Mucosa of rectum (tissue), 2 donors: ENCODE results near the gene SGO1.

Source experiments
- H3K27ac ChIP-seq, 2 donors: one replicate each; pipeline ENCODE4 v1.7.0; 2013; ENCODE audit warnings: inconsistent platforms in 2 of 2, low read depth in 2 of 2, low read length in 2 of 2
- H3K27me3 ChIP-seq, 2 donors: one replicate each; pipeline ENCODE4 v1.7.0; 2013; ENCODE audit warnings: low read length in 2 of 2; ENCODE audit not compliant: control insufficient read depth in 2 of 2, insufficient read depth in 2 of 2
- H3K36me3 ChIP-seq, 2 donors: one replicate each; pipeline ENCODE4 v1.7.0; 2013; ENCODE audit warnings: low read length in 2 of 2; ENCODE audit not compliant: control insufficient read depth in 2 of 2, insufficient read depth in 2 of 2
- H3K4me1 ChIP-seq, 2 donors: one replicate each; pipeline ENCODE4 v1.7.0; 2013; ENCODE audit warnings: low read length in 2 of 2, mild to moderate bottlenecking in 1 of 2; ENCODE audit not compliant: control insufficient read depth in 2 of 2, insufficient read depth in 2 of 2
- H3K4me3 ChIP-seq, 2 donors: one replicate each; pipeline ENCODE4 v1.7.0; 2013; ENCODE audit warnings: low read length in 2 of 2
- H3K9ac ChIP-seq, 2 donors: one replicate each; pipeline ENCODE4 v1.7.0; 2013; ENCODE audit warnings: low read length in 2 of 2, low read depth in 1 of 2, mild to moderate bottlenecking in 1 of 2
- H3K9me3 ChIP-seq, 2 donors: one replicate each; pipeline ENCODE4 v1.7.0; 2013; ENCODE audit warnings: low read length in 2 of 2; ENCODE audit not compliant: control insufficient read depth in 2 of 2
- donor health status: healthy.
- donor health status: Normal muscosa, but diverticular disease.

Gene SGO1

DNA sequence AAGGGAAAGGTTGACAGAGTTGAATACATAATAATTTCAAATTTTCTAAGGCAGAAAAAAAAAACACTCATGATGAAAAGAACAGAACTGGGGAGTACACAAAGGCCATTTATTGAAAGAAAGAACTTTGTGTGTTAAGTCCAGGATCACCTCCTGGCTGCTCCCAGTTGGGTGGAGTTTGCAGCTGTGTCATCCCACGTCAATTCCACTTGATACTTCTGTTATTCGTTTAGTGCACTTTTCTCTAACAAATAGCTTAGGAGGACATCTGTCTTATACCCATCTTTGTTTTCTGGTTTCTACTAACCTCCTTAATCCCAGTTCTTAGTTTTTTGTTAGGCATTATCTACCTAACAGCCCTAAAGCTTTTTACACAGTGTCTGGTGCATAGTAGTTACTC lies 44.7 kb downstream of the SGO1 start:
- Histone ChIP-seq H3K4me1 (no peaks in the 10 kb centered on the region), H3K27ac (no peak overlapping the region), H3K27me3 (no peaks in the 10 kb centered on the region), H3K36me3 (peaks cover 6 to 14% of the 10 kb centered on the region in 2 donors), H3K9me3 (no peaks in the 10 kb centered on the region), H3K9ac (no peak overlapping the region), H3K4me3 (no peak overlapping the region)

DNA sequence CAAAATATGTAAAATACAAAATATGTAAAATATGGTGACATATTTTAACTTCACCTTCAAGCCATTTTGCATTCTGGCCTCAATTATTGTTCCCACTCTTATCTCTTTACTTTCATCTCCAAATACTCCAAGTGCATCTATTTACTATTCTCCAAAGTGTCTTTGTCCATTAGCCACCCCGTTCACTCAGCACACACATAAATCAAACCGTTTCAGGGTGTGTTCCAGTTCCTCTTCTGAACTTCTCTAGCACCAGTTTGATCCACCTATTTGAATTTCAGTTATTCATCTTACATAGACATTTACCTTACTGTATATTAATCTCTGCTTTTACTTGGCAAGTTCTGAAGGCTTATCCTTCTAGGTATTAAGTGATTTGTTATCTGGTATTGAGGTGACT lies 45.1 kb downstream of the SGO1 start:
- Histone ChIP-seq H3K9me3 (no peaks in the 10 kb centered on the region), H3K27me3 (no peaks in the 10 kb centered on the region), H3K27ac (no peak overlapping the region), H3K4me1 (no peaks in the 10 kb centered on the region), H3K36me3 (peaks cover 6 to 14% of the 10 kb centered on the region in 2 donors), H3K9ac (no peak overlapping the region), H3K4me3 (no peak overlapping the region)

DNA sequence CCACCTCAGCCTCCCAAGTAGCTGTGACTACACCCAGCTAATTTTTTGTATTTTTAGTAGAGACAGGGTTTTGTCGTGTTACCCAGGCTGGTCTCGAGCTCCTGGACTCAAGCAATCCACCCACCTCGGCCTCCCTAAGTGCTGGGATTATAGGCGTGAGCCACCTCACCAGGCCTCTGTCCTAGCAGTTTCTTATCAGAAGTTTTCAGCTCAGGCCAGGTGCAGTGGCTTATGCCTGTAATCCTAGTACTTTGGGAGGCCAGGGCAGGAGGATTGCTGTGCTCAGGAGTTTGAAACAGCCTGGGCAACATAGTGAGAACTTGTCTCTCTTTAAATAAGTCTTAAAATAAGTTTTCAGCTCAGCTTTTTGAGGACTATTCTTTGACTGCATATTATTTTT lies 48.4 kb downstream of the SGO1 start:
- no peaks in the 10 kb centered on the region for H3K4me1 ChIP-seq
- no peaks in the 10 kb centered on the region for H3K9me3 ChIP-seq
- no peak overlapping the region for H3K27ac ChIP-seq
- H3K9ac ChIP-seq = no peak overlapping the region
- H3K4me3 ChIP-seq = no peak overlapping the region
- peaks cover 2 to 14% of the 10 kb centered on the region in 2 donors for H3K36me3 ChIP-seq
- no peaks in the 10 kb centered on the region for H3K27me3 ChIP-seq

DNA sequence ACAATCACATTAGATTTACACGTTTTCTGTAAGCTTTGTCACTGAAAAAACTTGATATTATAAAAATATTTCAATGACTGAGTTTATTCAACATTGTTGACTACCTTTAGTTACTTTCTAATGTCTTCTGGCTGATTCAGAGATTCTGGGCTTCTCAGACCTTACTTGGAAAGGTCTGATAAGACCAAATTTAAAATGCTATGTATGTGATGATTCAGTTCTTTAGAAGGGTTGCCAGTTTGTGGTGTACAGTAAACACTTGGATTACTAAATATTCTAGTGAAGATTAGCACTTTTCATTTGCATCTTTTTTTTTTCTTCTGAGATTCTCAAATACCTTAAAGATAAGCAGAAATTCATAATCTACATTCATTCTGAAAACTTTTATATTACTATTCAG lies 49.8 kb downstream of the SGO1 start:
- Histone ChIP-seq H3K27ac (no peak overlapping the region), H3K36me3 (peaks cover 0 to 7% of the 10 kb centered on the region in 2 donors), H3K27me3 (no peaks in the 10 kb centered on the region), H3K9me3 (no peaks in the 10 kb centered on the region), H3K4me1 (no peaks in the 10 kb centered on the region), H3K9ac (no peak overlapping the region), H3K4me3 (no peak overlapping the region)

DNA sequence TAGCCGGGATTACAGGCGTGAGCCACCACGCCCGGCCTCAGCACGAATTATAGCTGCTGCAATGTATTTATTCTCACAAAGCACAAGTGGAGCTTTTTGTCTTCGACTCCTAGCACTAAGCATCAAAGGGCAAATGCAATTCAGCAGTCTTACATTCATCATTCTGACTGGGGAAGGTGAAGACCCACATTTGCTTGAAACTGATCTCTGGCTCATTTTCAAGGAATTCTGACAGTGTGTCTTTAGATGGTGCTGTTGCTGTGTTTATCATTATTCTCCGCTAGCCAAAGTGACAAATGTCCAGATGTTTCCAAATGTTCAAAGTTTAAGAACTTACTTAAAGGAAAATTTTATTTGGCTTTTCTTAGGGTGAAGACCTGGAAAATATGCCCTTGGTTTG lies 55.9 kb downstream of the SGO1 start:
- Histone ChIP-seq H3K4me1 (no peaks in the 10 kb centered on the region), H3K36me3 (peaks cover 0 to 3% of the 10 kb centered on the region in 2 donors), H3K27me3 (no peaks in the 10 kb centered on the region), H3K9me3 (no peaks in the 10 kb centered on the region), H3K9ac (no peak overlapping the region), H3K27ac (no peak overlapping the region), H3K4me3 (no peak overlapping the region)

DNA sequence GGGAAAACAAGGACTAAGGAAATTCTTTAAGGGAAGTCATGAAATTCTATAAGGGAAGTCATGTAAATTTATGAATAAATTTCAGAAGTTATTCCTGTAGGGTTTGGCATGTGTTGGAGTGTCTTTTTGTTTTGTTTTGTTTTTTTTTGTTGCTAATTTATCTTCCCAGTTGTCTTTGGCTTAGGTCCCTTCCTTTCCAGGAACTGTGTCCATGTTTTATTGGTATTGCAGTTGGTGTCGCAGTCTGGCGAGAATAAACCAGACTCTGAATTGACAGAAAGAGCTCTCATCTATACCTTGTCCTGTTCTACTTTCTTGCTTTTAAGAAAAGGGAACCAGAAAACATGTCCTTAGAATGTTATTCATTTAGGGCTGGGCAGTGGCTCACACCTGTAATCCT lies 57.6 kb downstream of the SGO1 start:
- H3K27ac ChIP-seq = no peak overlapping the region
- peaks cover 0 to 3% of the 10 kb centered on the region in 2 donors for H3K36me3 ChIP-seq
- no peaks in the 10 kb centered on the region for H3K4me1 ChIP-seq

DNA sequence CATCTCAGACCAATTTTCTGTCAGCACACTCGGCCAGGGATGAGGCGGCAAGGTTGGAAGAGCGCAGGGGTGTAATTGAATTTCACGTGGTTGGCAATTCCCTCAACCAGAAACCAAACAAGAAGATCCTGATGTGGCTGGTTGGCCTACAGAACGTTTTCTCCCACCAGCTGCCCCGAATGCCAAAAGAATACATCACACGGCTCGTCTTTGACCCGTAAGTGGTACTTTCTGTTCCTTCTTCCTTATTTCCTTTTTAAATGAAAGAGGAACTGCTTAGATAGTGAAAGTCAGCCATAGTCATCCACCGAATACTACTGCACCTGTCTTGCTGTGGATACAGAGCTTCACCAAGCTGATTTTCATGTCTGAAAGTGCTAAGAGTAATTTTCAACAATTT lies 60.1 kb downstream of the SGO1 start:
- Histone ChIP-seq H3K36me3 (peaks cover 0 to 3% of the 10 kb centered on the region in 2 donors), H3K4me1 (no peaks in the 10 kb centered on the region), H3K9me3 (no peaks in the 10 kb centered on the region), H3K27me3 (no peaks in the 10 kb centered on the region), H3K4me3 (no peak overlapping the region), H3K27ac (no peak overlapping the region), H3K9ac (no peak overlapping the region)

More for the DNA sequence above, 57.6 kb downstream of the SGO1 start:
- Histone ChIP-seq H3K9ac (no peak overlapping the region), H3K4me3 (no peak overlapping the region), H3K27me3 (no peaks in the 10 kb centered on the region), H3K9me3 (no peaks in the 10 kb centered on the region)

DNA sequence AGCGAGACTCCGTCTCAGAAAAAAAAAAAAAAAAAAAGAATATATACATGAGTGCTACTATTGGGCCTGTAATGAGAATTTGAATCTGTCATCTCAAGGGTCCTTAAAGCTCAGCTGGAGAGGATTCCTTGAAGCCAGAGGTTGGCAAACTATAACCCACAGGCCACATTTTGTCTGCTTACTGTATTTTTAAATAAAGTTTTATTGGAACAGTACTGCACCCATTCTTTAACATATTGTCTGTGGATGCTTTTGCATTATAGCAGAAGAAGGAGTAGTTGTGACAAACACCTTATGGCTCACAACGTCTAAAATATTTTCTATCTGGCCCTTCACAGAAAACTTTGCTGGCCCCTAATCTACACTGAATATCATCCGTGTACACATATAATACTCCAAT lies 60.7 kb downstream of the SGO1 start:
- H3K36me3 ChIP-seq = peaks cover 0 to 3% of the 10 kb centered on the region in 2 donors
- no peak overlapping the region for H3K27ac ChIP-seq

DNA sequence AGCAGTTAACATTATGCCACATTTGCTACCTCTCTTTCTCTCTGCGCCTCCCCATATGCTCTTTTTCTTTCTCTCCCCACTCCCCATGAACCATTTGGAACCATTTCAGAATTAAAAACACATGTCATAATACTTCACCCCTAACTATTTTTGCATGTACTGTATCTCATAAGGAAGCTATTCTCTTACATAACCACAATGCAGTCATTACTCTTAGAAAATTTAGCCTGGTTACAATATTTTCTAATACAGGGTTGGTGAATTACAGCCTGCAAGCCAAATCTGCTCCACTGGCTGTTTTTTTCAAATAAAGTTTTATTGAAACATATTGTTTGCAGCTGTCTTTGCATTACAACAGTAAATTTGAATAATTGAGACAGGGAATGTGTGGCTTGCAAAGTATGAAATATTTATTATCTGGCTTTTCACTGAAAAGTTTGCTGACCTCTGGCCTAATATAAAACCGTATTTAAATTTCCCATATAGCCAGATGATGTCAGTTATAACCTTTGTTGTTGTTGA lies 62.8 kb downstream of the SGO1 start:
- no peak overlapping the region for H3K27ac ChIP-seq
- no peaks in the 10 kb centered on the region for H3K27me3 ChIP-seq
- H3K9ac ChIP-seq = no peak overlapping the region
- peaks cover 0 to 9% of the 10 kb centered on the region in 2 donors for H3K36me3 ChIP-seq
- H3K4me1 ChIP-seq = no peaks in the 10 kb centered on the region
- H3K9me3 ChIP-seq = no peaks in the 10 kb centered on the region
- H3K4me3 ChIP-seq = no peak overlapping the region

More for the DNA sequence above, 60.7 kb downstream of the SGO1 start:
- Histone ChIP-seq H3K27me3 (no peaks in the 10 kb centered on the region), H3K4me1 (no peaks in the 10 kb centered on the region), H3K9me3 (no peaks in the 10 kb centered on the region), H3K4me3 (no peak overlapping the region), H3K9ac (no peak overlapping the region)

DNA sequence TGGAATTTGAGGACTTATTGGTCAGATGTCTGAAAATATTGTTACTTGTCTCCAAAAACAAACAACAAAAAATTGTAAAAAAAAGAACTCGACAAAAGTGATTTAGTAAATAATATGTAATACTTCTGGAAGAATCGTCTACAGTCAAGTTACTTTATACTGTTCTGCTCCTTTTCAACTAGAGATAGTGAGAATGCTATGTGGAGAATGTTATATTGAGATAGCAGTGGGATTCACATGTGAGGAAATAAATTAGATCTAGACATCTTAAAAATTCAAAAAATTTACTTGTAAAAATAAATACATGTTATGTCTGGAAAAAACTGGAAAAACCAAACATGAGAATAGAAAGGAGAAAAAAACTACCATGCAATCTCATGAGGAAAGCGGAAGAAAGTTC lies 64.9 kb downstream of the SGO1 start:
- Histone ChIP-seq H3K36me3 (peaks cover under 1 to 6% of the 10 kb centered on the region in 2 donors), H3K9ac (no peak overlapping the region), H3K4me3 (no peak overlapping the region), H3K4me1 (no peaks in the 10 kb centered on the region), H3K27ac (no peak overlapping the region), H3K27me3 (no peaks in the 10 kb centered on the region), H3K9me3 (no peaks in the 10 kb centered on the region)
